SK-N-SH (cell line): ENCODE results near the gene COL21A1.

Experiments
- CTCF ChIP-seq: fragments of 200-600 bp; sonication (generic); IDR thresholded peaks from 2 replicates; pipeline ENCODE4 v1.6.1; 2017; ENCODE audit warnings: antibody characterized with exemption, mild to moderate bottlenecking, moderate library complexity
- FOXJ3 ChIP-seq: sonication (generic); formaldehyde crosslinking; IDR thresholded peaks from 2 replicates; pipeline ENCODE4 v1.5.1; 2020; ENCODE audit warnings: mild to moderate bottlenecking, missing genetic modification reagents
- POLR2AphosphoS5 ChIP-seq: IDR thresholded peaks from 2 replicates; pipeline ENCODE4 v1.6.1; 2012; ENCODE audit warnings: low read depth, low read length
- REST ChIP-seq: IDR thresholded peaks from 2 replicates; pipeline ENCODE4 v1.6.1; 2012; ENCODE audit warnings: mild to moderate bottlenecking, low read depth, low read length, moderate library complexity

- no peak for TF ChIP-seq REST
- no peak for TF ChIP-seq CTCF
- TF ChIP-seq POLR2AphosphoS5 = no peak
- TF ChIP-seq FOXJ3 = no peak
Measured at GRCh38 chr6:56162081-56162480, 85.3 kb downstream of the COL21A1 start.
